ENCODE measurements around the gene COA1.

Gene COA1

GRCh38 chr7:43764807-43765491 is 35.6 kb upstream of the COA1 start:
- Histone ChIP-seq H3K4me3 (ENCODE audit: low read length) (no peak overlapping the region), H3K36me3 (ENCODE audit: control insufficient read depth, insufficient read depth, low read length) (no peaks in the 10 kb centered on the region), H3K9me3 (ENCODE audit: control insufficient read depth, low read length) (no peaks in the 10 kb centered on the region), H3K27me3 (ENCODE audit: control insufficient read depth, insufficient read depth, low read length) (no peaks in the 10 kb centered on the region), H3K9ac (ENCODE audit: low read length) (no peak overlapping the region), H3K4me1 (ENCODE audit: control insufficient read depth, insufficient read depth, low read length) (peaks cover 14% of the 10 kb centered on the region)

- peak overlapping the region; percentile 10 for H3K9ac ChIP-seq (ENCODE audit: low read length)
- no peak overlapping the region for H3K4me3 ChIP-seq (ENCODE audit: low read length)
- H3K4me1 ChIP-seq (ENCODE audit: control insufficient read depth, insufficient read depth, low read length) = peaks cover 14% of the 10 kb centered on the region
- H3K36me3 ChIP-seq (ENCODE audit: control insufficient read depth, insufficient read depth, low read length) = no peaks in the 10 kb centered on the region
- H3K27me3 ChIP-seq (ENCODE audit: control insufficient read depth, insufficient read depth, low read length) = no peaks in the 10 kb centered on the region
- no peaks in the 10 kb centered on the region for H3K9me3 ChIP-seq (ENCODE audit: control insufficient read depth, low read length)
Measured at GRCh38 chr7:43764039-43764761, 34.9 kb upstream of the COA1 start.

- H3K4me1 ChIP-seq (ENCODE audit: control insufficient read depth, insufficient read depth, low read length) = peaks cover 14% of the 10 kb centered on the region
- H3K36me3 ChIP-seq (ENCODE audit: control insufficient read depth, insufficient read depth, low read length) = no peaks in the 10 kb centered on the region
- H3K9ac ChIP-seq (ENCODE audit: low read length) = no peak overlapping the region
- no peak overlapping the region for H3K4me3 ChIP-seq (ENCODE audit: low read length)
- no peaks in the 10 kb centered on the region for H3K9me3 ChIP-seq (ENCODE audit: control insufficient read depth, low read length)
- H3K27me3 ChIP-seq (ENCODE audit: control insufficient read depth, insufficient read depth, low read length) = no peaks in the 10 kb centered on the region
Measured at GRCh38 chr7:43763183-43763582, 33.9 kb upstream of the COA1 start.

GRCh38 chr7:43761938-43762692 is 32.8 kb upstream of the COA1 start:
- H3K4me3 ChIP-seq (ENCODE audit: low read length) = no peak overlapping the region
- peaks cover 6% of the 10 kb centered on the region for H3K27me3 ChIP-seq (ENCODE audit: control insufficient read depth, insufficient read depth, low read length)
- H3K36me3 ChIP-seq (ENCODE audit: control insufficient read depth, insufficient read depth, low read length) = no peaks in the 10 kb centered on the region
- no peaks in the 10 kb centered on the region for H3K9me3 ChIP-seq (ENCODE audit: control insufficient read depth, low read length)
- H3K4me1 ChIP-seq (ENCODE audit: control insufficient read depth, insufficient read depth, low read length) = peaks cover 14% of the 10 kb centered on the region
- H3K9ac ChIP-seq (ENCODE audit: low read length) = no peak overlapping the region

- Histone ChIP-seq H3K4me1 (ENCODE audit: control insufficient read depth, insufficient read depth, low read length) (peaks cover 14% of the 10 kb centered on the region), H3K36me3 (ENCODE audit: control insufficient read depth, insufficient read depth, low read length) (no peaks in the 10 kb centered on the region), H3K9me3 (ENCODE audit: control insufficient read depth, low read length) (no peaks in the 10 kb centered on the region), H3K27me3 (ENCODE audit: control insufficient read depth, insufficient read depth, low read length) (peaks cover 6% of the 10 kb centered on the region), H3K4me3 (ENCODE audit: low read length) (no peak overlapping the region), H3K9ac (ENCODE audit: low read length) (no peak overlapping the region)
Measured at GRCh38 chr7:43761382-43761781, 32.1 kb upstream of the COA1 start.

- Histone ChIP-seq H3K9me3 (ENCODE audit: control insufficient read depth, low read length) (no peaks in the 10 kb centered on the region), H3K4me3 (ENCODE audit: low read length) (no peak overlapping the region), H3K9ac (ENCODE audit: low read length) (no peak overlapping the region), H3K4me1 (ENCODE audit: control insufficient read depth, insufficient read depth, low read length) (peaks cover 14% of the 10 kb centered on the region), H3K27me3 (ENCODE audit: control insufficient read depth, insufficient read depth, low read length) (peaks cover 6% of the 10 kb centered on the region), H3K36me3 (ENCODE audit: control insufficient read depth, insufficient read depth, low read length) (no peaks in the 10 kb centered on the region)
Measured at GRCh38 chr7:43760861-43761260, 31.5 kb upstream of the COA1 start.

GRCh38 chr7:43758822-43759683 is 29.7 kb upstream of the COA1 start:
- Histone ChIP-seq H3K27me3 (ENCODE audit: control insufficient read depth, insufficient read depth, low read length) (peaks cover 6% of the 10 kb centered on the region), H3K9ac (ENCODE audit: low read length) (peak overlapping the region; percentile 71), H3K9me3 (ENCODE audit: control insufficient read depth, low read length) (no peaks in the 10 kb centered on the region), H3K4me1 (ENCODE audit: control insufficient read depth, insufficient read depth, low read length) (peaks cover under 1% of the 10 kb centered on the region), H3K4me3 (ENCODE audit: low read length) (peak overlapping the region; percentile 60), H3K36me3 (ENCODE audit: control insufficient read depth, insufficient read depth, low read length) (no peaks in the 10 kb centered on the region)

GRCh38 chr7:43758029-43758821 is 28.9 kb upstream of the COA1 start, which contains the start of gene BLVRA:
TSS of gene BLVRA (plus strand) at chr7:43758680. CDS start at chr7:43771159, 12,479 bp downstream.
- peak within 1 kb of the TSS; percentile 60 for H3K4me3 ChIP-seq (ENCODE audit: low read length)
- no peaks in the 10 kb centered on the region for H3K4me1 ChIP-seq (ENCODE audit: control insufficient read depth, insufficient read depth, low read length)
- no peaks in the 10 kb centered on the region for H3K36me3 ChIP-seq (ENCODE audit: control insufficient read depth, insufficient read depth, low read length)
- no peaks in the 10 kb centered on the region for H3K9me3 ChIP-seq (ENCODE audit: control insufficient read depth, low read length)
- H3K9ac ChIP-seq (ENCODE audit: low read length) = peak within 1 kb of the TSS; percentile 71
- H3K27me3 ChIP-seq (ENCODE audit: control insufficient read depth, insufficient read depth, low read length) = peaks cover 6% of the 10 kb centered on the region

GRCh38 chr7:43757073-43757720 is 27.9 kb upstream of the COA1 start:
- no peak overlapping the region for H3K4me3 ChIP-seq (ENCODE audit: low read length)
- H3K4me1 ChIP-seq (ENCODE audit: control insufficient read depth, insufficient read depth, low read length) = no peaks in the 10 kb centered on the region
- H3K9ac ChIP-seq (ENCODE audit: low read length) = no peak overlapping the region
- H3K27me3 ChIP-seq (ENCODE audit: control insufficient read depth, insufficient read depth, low read length) = peaks cover 6% of the 10 kb centered on the region
- H3K36me3 ChIP-seq (ENCODE audit: control insufficient read depth, insufficient read depth, low read length) = no peaks in the 10 kb centered on the region
- no peaks in the 10 kb centered on the region for H3K9me3 ChIP-seq (ENCODE audit: control insufficient read depth, low read length)

- Histone ChIP-seq H3K4me1 (ENCODE audit: control insufficient read depth, insufficient read depth, low read length) (no peaks in the 10 kb centered on the region), H3K9me3 (ENCODE audit: control insufficient read depth, low read length) (no peaks in the 10 kb centered on the region), H3K36me3 (ENCODE audit: control insufficient read depth, insufficient read depth, low read length) (no peaks in the 10 kb centered on the region), H3K9ac (ENCODE audit: low read length) (no peak overlapping the region), H3K27me3 (ENCODE audit: control insufficient read depth, insufficient read depth, low read length) (peaks cover 6% of the 10 kb centered on the region), H3K4me3 (ENCODE audit: low read length) (no peak overlapping the region)
Measured at GRCh38 chr7:43756368-43757072, 27.2 kb upstream of the COA1 start.

Data from mucosa of stomach (tissue), 1 donor.